Fibroblast of lung (primary cell): Measurements from ENCODE around the gene PDE3A. TPM values are rescaled to one million over a fixed set of nuclear protein-coding genes. Genes with fewer than 3 reads are reported as not detected.

ENCODE experiments used
- DNase-seq, 2 donors: peaks; one replicate each; pipeline versions ENCODE4 v3.0.0 to v3.0.0-alpha.2; 2010; ENCODE audit warnings: low read depth in 2 of 2
- H2AFZ ChIP-seq: 2 replicates; pipeline ENCODE4 v1.5.1; 2012; ENCODE audit warnings: low read length, control low read depth, inconsistent platforms
- H3K27ac ChIP-seq: 2 replicates; pipeline ENCODE4 v1.5.1; 2011; ENCODE audit warnings: low read length, control low read depth; ENCODE audit not compliant: insufficient read depth
- H3K27me3 ChIP-seq: 2 replicates; pipeline ENCODE4 v1.5.1; 2011; ENCODE audit warnings: mild to moderate bottlenecking, low read length; ENCODE audit not compliant: control insufficient read depth, insufficient read depth
- H3K36me3 ChIP-seq: 2 replicates; pipeline ENCODE4 v1.5.1; 2011; ENCODE audit warnings: low read length; ENCODE audit not compliant: control insufficient read depth, insufficient read depth
- H3K4me1 ChIP-seq: 2 replicates; pipeline ENCODE4 v1.5.1; 2011; ENCODE audit warnings: low read length; ENCODE audit not compliant: control insufficient read depth, insufficient read depth; ENCODE audit errors: extremely low read depth
- H3K4me2 ChIP-seq: 2 replicates; pipeline ENCODE4 v1.5.1; 2011; ENCODE audit warnings: low read length, control low read depth; ENCODE audit not compliant: insufficient read depth; ENCODE audit errors: extremely low read depth
- H3K4me3 ChIP-seq, 4 experiments: fragments of 200-600 bp in 1 of 4; sonication (generic) in 1 of 4; replicated peaks in 1 of 4; 2 replicates each; pipeline ENCODE4 v1.5.1; 2011 to 2016; ENCODE audit warnings: low read length in 4 of 4, low read depth in 3 of 4, mild to moderate bottlenecking in 3 of 4, control low read depth in 2 of 4, inconsistent platforms in 1 of 4, mixed read lengths in 1 of 4; ENCODE audit not compliant: insufficient read depth in 1 of 4; ENCODE audit errors: control extremely low read depth in 1 of 4
- H3K79me2 ChIP-seq: 2 replicates; pipeline ENCODE4 v1.5.1; 2012; ENCODE audit warnings: mild to moderate bottlenecking, low read length, inconsistent platforms; ENCODE audit not compliant: control insufficient read depth, insufficient read depth
- H3K9ac ChIP-seq: 2 replicates; pipeline ENCODE4 v1.5.1; 2011; ENCODE audit warnings: mild to moderate bottlenecking, low read length, control low read depth; ENCODE audit not compliant: insufficient read depth
- H3K9me3 ChIP-seq: 2 replicates; pipeline ENCODE4 v1.5.1; 2012; ENCODE audit warnings: low read depth, low read length; ENCODE audit not compliant: control insufficient read depth, insufficient read depth
- H4K20me1 ChIP-seq: 2 replicates; pipeline ENCODE4 v1.5.1; 2011; ENCODE audit warnings: low read length; ENCODE audit not compliant: control insufficient read depth, insufficient read depth; ENCODE audit errors: extremely low read depth
- CTCF ChIP-seq, 2 donors: IDR thresholded peaks in 1 of 2; conservative IDR thresholded peaks in 1 of 2; 1 replicate in 1 of 2; 2 replicates in 1 of 2; pipeline ENCODE4 v1.5.1; 2011 to 2012; ENCODE audit warnings: low read length in 2 of 2, control low read depth in 1 of 2, inconsistent platforms in 1 of 2, low read depth in 1 of 2, mild to moderate bottlenecking in 1 of 2
- EZH2 ChIP-seq: IDR thresholded peaks from 2 replicates; pipeline ENCODE4 v1.5.1; 2012; ENCODE audit warnings: low read length, control low read depth, mild to moderate bottlenecking; ENCODE audit errors: missing control alignments
- polyA plus RNA-seq, 2 donors: library from polyadenylated mRNA; depleted of rRNA in 1 of 2; stranded (reverse) in 1 of 2; unstranded in 1 of 2; fragments of >200 nt; gene quantifications; 2 replicates each; pipeline ENCODE4 v1.2.1, GENCODE V29; 2011 to 2012; ENCODE audit warnings: missing spikeins in 1 of 2
- total RNA-seq: library from RNA; depleted of rRNA; stranded (reverse); fragments of >200 nt; gene quantifications from 2 replicates; pipeline ENCODE4 v1.2.1, GENCODE V29; 2014

Gene PDE3A
- total and polyA plus RNA-seq, 2 donors (not counting 1 experiment from before 2014, with no cell fraction given), result 0.17 to 2.7 TPM

- H4K20me1 ChIP-seq, result no peaks in the 10 kb centered on the region
- H3K27ac ChIP-seq, result no peak overlapping the region
- H3K9ac ChIP-seq, result no peak overlapping the region
- H2AFZ ChIP-seq, result no peak overlapping the region
- TF ChIP-seq CTCF (conservative IDR thresholded peaks at IDR 0.05 in 1 of 2, IDR thresholded peaks at IDR 0.05 in 1 of 2; ENCODE audit: low read depth in 1 of 2, low read length in 2 of 2) (no peak), EZH2 (no peak)
- DNase-seq, result peak; percentile 49 to 51
- no peak overlapping the region for H3K4me2 ChIP-seq
- no peaks in the 10 kb centered on the region for H3K27me3 ChIP-seq
- H3K79me2 ChIP-seq, result no peaks in the 10 kb centered on the region
- H3K4me1 ChIP-seq, result no peaks in the 10 kb centered on the region
- no peak overlapping the region for H3K4me3 ChIP-seq
- no peaks in the 10 kb centered on the region for H3K9me3 ChIP-seq
- H3K36me3 ChIP-seq, result no peaks in the 10 kb centered on the region
These were observed 140.0 kb downstream of the PDE3A start for GRCh38 chr12:20508359-20508758.

GRCh38 chr12:20508962-20509361, 140.6 kb downstream of the PDE3A start:
- Histone ChIP-seq H3K9ac (no peak overlapping the region), H3K4me2 (no peak overlapping the region), H3K9me3 (no peaks in the 10 kb centered on the region), H3K27ac (no peak overlapping the region), H3K79me2 (no peaks in the 10 kb centered on the region), H3K4me1 (no peaks in the 10 kb centered on the region), H4K20me1 (no peaks in the 10 kb centered on the region), H3K36me3 (no peaks in the 10 kb centered on the region), H2AFZ (no peak overlapping the region), H3K27me3 (no peaks in the 10 kb centered on the region), H3K4me3 (no peak overlapping the region)
- no peak for TF ChIP-seq EZH2
- no peak for TF ChIP-seq CTCF (conservative IDR thresholded peaks at IDR 0.05 in 1 of 2, IDR thresholded peaks at IDR 0.05 in 1 of 2; ENCODE audit: low read depth in 1 of 2, low read length in 2 of 2)
- peak in 1 of 2 donors; percentile 38 for DNase-seq

GRCh38 chr12:20510811-20511210, 142.5 kb downstream of the PDE3A start:
- Histone ChIP-seq H4K20me1 (no peaks in the 10 kb centered on the region), H3K9ac (no peak overlapping the region), H3K4me1 (no peaks in the 10 kb centered on the region), H3K27ac (no peak overlapping the region), H3K4me3 (no peak overlapping the region), H2AFZ (no peak overlapping the region), H3K4me2 (no peak overlapping the region), H3K27me3 (no peaks in the 10 kb centered on the region), H3K9me3 (no peaks in the 10 kb centered on the region), H3K36me3 (no peaks in the 10 kb centered on the region), H3K79me2 (no peaks in the 10 kb centered on the region)
- TF ChIP-seq CTCF (conservative IDR thresholded peaks at IDR 0.05 in 1 of 2, IDR thresholded peaks at IDR 0.05 in 1 of 2; ENCODE audit: low read depth in 1 of 2, low read length in 2 of 2) (no peak), EZH2 (no peak)
- no peak for DNase-seq
